Measurements from ENCODE around the gene RBM44. TPM values are rescaled to one million over a fixed set of nuclear protein-coding genes. Genes with fewer than 3 reads are reported as not detected.

The RBM44 gene
- total and polyA plus RNA-seq, 8 donors, result 0.41 to 1.6 (median 1.1) TPM

DNA sequence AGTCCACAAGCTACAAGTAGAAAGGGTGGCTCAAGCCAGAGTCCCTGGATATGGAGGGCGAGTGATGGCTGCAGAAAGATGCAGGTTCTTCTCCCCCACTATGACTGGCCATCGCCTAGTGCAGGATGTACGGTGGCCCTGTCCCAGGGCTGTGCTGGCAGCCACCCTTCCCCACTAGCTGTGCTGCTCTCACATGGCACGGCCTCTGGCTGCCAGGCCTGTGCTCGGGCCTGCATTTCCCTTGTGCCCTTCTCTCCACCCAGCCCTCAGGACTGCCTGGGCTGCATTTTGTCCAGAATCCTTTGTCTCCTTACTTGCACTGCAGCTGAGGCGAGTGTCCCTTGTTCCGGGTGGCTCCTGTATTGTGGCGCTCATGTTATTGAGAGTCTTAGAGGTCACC lies 59.2 kb downstream of the RBM44 start:
- peak in 1 of 4 donors; percentile 43 for DNase-seq
- intact Hi-C loops (cut with DNase I), result loop anchor here in 1 of 2 donors (10.0 kb wide), 1 partner anchor 407 kb away; no protein-coding TSS in a partner anchor
- H3K4me1 ChIP-seq, result peaks cover 4 to 22% of the 10 kb centered on the region in 2 donors

DNA sequence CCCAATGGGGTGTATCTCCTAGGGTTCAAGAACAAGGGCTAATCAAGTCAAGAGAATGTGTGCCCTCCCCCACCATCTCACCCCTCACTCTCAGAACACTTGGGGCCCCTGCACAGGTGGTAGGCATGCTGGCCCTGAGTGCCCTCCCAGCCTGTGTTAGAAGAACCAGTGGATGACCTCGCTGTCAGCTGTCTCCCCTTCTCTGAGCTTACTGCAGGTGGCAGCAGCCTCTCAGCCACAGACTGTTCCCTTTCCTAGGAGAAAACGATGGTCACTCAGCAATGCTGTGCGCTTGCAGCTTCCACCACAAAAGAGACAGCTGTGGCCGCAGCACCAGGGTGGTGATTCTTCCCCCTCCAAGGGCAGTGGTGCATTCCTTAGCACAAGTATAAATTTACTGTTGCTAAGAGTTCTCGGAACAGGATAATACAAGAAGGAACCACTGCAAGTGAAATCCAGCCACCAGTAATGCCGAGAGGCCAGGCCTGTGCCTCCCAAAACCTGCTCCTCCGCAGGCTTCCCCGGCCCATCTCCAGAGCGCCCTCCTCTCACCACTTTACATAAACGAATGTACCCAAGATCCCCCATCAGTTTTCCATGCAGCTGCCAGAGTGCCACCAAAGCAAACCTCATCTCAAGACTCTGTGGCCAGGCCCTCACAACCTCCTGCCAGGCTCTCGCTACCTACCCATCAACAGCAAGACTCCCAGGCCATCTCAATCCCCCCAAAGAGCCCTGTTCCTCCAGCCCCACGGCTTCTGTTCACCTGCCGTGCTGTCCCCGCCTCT lies 59.9 kb downstream of the RBM44 start:
- Histone ChIP-seq H3K27ac (no peak overlapping the region), H3K9me3 (no peaks in the 10 kb centered on the region), H3K4me3 (no peak overlapping the region), H3K36me3 (no peaks in the 10 kb centered on the region), H3K27me3 (peaks cover 4 to 50% of the 10 kb centered on the region in 2 donors), H3K4me1 (peaks cover 4 to 22% of the 10 kb centered on the region in 2 donors)
- intact Hi-C loops (cut with DNase I), result loop anchor here in 1 of 2 donors (10.0 kb wide), 1 partner anchor 406 kb away; no protein-coding TSS in a partner anchor
- ATAC-seq, result peak; percentile 91
- DNase-seq, result peak; percentile 47 to 77 (median 60)
- TF ChIP-seq, protein P1, sequence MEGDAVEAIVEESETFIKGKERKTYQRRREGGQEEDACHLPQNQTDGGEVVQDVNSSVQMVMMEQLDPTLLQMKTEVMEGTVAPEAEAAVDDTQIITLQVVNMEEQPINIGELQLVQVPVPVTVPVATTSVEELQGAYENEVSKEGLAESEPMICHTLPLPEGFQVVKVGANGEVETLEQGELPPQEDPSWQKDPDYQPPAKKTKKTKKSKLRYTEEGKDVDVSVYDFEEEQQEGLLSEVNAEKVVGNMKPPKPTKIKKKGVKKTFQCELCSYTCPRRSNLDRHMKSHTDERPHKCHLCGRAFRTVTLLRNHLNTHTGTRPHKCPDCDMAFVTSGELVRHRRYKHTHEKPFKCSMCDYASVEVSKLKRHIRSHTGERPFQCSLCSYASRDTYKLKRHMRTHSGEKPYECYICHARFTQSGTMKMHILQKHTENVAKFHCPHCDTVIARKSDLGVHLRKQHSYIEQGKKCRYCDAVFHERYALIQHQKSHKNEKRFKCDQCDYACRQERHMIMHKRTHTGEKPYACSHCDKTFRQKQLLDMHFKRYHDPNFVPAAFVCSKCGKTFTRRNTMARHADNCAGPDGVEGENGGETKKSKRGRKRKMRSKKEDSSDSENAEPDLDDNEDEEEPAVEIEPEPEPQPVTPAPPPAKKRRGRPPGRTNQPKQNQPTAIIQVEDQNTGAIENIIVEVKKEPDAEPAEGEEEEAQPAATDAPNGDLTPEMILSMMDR (IDR thresholded peaks at IDR 0.05), result peak; percentile 61 to 62

More for the DNA sequence above, 59.2 kb downstream of the RBM44 start:
- TF ChIP-seq, protein P1 (IDR thresholded peaks at IDR 0.05), result no peak
- no peaks in the 10 kb centered on the region for H3K9me3 ChIP-seq
- no peak for ATAC-seq
- H3K36me3 ChIP-seq, result no peaks in the 10 kb centered on the region
- H3K27me3 ChIP-seq, result peaks cover 4 to 45% of the 10 kb centered on the region in 2 donors
- H3K4me3 ChIP-seq, result no peak overlapping the region
- H3K27ac ChIP-seq, result no peak overlapping the region

DNA sequence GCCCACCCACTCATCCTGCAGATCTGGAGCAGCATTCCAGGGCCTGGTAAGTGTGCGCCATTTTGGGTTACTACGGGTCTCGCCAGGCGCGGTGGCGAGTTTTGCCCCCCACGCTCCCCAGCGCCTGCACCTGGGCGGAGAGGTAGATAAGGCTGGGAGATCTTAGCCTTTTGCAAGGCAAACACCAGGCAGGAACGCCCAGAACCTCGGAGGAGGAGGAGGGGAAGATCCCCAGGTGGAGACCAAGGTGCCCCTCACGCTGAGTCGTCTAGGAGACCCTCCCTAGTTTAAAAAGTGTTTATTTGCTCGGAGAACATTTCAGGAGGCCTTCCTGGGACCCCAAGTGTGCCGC lies 60.5 kb downstream of the RBM44 start:
- Histone ChIP-seq H3K27me3 (peaks cover 4 to 56% of the 10 kb centered on the region in 2 donors), H3K9me3 (no peaks in the 10 kb centered on the region), H3K4me1 (peaks cover 4 to 22% of the 10 kb centered on the region in 2 donors), H3K4me3 (no peak overlapping the region), H3K27ac (no peak overlapping the region), H3K36me3 (no peaks in the 10 kb centered on the region)
- ATAC-seq (peak; percentile 8), DNase-seq (peak in 1 of 4 donors; percentile 38)
- intact Hi-C loops (cut with DNase I), result loop anchor here in 1 of 2 donors (10.0 kb wide), 1 partner anchor 406 kb away; no protein-coding TSS in a partner anchor
- TF ChIP-seq, protein P1 (IDR thresholded peaks at IDR 0.05), result no peak

DNA sequence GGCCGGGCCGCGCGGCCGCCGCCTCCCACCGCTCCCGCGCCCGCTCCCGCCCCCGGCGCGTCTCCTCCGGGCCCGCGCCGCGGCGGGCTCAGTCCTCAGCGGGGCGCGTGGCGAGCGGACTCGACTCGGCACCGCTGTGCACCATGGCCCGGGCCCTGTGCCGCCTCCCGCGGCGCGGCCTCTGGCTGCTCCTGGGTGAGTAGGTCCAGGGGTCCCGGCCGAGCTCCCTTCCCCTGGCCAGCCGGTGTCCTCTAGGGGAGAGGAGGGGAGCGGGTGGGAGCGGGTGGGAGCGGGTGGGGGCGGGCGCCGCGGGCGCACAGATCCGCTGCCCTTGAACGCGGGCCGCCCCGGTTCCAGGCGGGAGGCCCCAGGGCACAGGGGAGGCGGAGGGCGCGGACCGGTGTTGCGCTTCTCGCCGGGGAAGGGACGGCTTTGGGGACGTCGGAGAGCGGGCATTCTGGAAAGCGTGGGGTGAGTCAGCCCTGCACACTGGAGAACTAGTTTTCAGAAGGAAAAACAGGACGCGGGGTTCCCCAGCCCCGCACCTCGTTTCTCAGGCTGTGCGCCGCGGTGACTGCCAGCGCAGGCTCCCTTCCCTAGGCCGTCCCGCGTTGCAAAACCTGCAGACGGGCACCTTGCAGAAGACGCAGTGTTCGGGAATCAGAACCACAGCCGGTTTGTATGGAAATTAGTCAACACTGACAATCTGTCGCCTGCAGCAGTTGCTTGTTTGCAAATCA lies 61.1 kb downstream of the RBM44 start, which contains the start of gene RAMP1:
RAMP1 (plus strand) TSS at position 91 of the 740 bp plus-strand sequence; CDS start at position 144, 53 bp downstream.
- DNase-seq (peak in 1 of 4 donors; percentile 76), ATAC-seq (peak; percentile 48)
- no peak within 1 kb of the TSS for H3K27ac ChIP-seq
- intact Hi-C loops (cut with DNase I), result loop anchor here in 1 of 2 donors (10.0 kb wide), 1 partner anchor 405 kb away; no protein-coding TSS in a partner anchor
- peaks cover 4 to 62% of the 10 kb centered on the region in 2 donors for H3K27me3 ChIP-seq
- no peaks in the 10 kb centered on the region for H3K9me3 ChIP-seq
- no peaks in the 10 kb centered on the region for H3K36me3 ChIP-seq
- H3K4me1 ChIP-seq, result peaks cover 4 to 22% of the 10 kb centered on the region in 2 donors
- TF ChIP-seq, protein P1 (IDR thresholded peaks at IDR 0.05), result no peak
- H3K4me3 ChIP-seq, result peak within 1 kb of the TSS; percentile 30 to 34
